Stimulated activated effector memory CD8-positive, alpha-beta T cell treated with anti-CD3 and anti-CD28 coated beads, Interleukin-12 subunit alpha, Interleukin-12 subunit beta, amount 100 ng/mL, for 72 hours (primary cell): ENCODE data around the gene MUC12.
"Not testable (repeated sequence)": the region's sequence is repeated elsewhere in the genome, so short reads cannot be mapped to it uniquely, and the experiment has no call there.

Experiments used
- ATAC-seq: fragments of 150-1000 bp; cut with Tn5 transposase; 2 replicates; pipeline ENCODE4 v1.10.0; 2021
- DNase-seq, 2 donors: peaks; one replicate each; pipeline ENCODE4 v3.0.0; 2021 to 2022; ENCODE audit warnings: low spot score in 2 of 2
- H3K27ac Mint-ChIP-seq: one replicate; pipeline ENCODE4 v1.8.0; 2022; ENCODE audit warnings: mild to moderate bottlenecking, mixed read lengths
- H3K36me3 Mint-ChIP-seq: one replicate; pipeline ENCODE4 v1.8.0; 2022; ENCODE audit warnings: mild to moderate bottlenecking, mixed read lengths
- H3K4me1 Mint-ChIP-seq: one replicate; pipeline ENCODE4 v1.8.0; 2022; ENCODE audit warnings: mixed read lengths
- H3K4me3 Mint-ChIP-seq: one replicate; pipeline ENCODE4 v1.8.0; 2022; ENCODE audit warnings: mild to moderate bottlenecking, mixed read lengths
- H3K9me3 Mint-ChIP-seq: one replicate; pipeline ENCODE4 v1.8.0; 2022; ENCODE audit warnings: mixed read lengths

The MUC12 gene

GRCh38 chr7:100968031-100968430 is 1.3 kb upstream of the MUC12 start:
- H3K36me3 Mint-ChIP-seq = peaks cover 4% of the 10 kb centered on the region
- DNase-seq = no peak
- peak overlapping the region; percentile 72 for H3K4me3 Mint-ChIP-seq
- H3K9me3 Mint-ChIP-seq = no peaks in the 10 kb centered on the region
- no peak overlapping the region for H3K27ac Mint-ChIP-seq
- ATAC-seq = no peak
- H3K4me1 Mint-ChIP-seq = peaks cover 24% of the 10 kb centered on the region

- H3K36me3 Mint-ChIP-seq = peaks cover 4% of the 10 kb centered on the region
- no peaks in the 10 kb centered on the region for H3K9me3 Mint-ChIP-seq
- peaks cover 24% of the 10 kb centered on the region for H3K4me1 Mint-ChIP-seq
- no peak overlapping the region for H3K27ac Mint-ChIP-seq
- no peak for DNase-seq
- no peak for ATAC-seq
- no peak overlapping the region for H3K4me3 Mint-ChIP-seq
These were observed 715 bp upstream of the MUC12 start for GRCh38 chr7:100968650-100969049.

GRCh38 chr7:100971111-100972001 is 2.0 kb downstream of the MUC12 start:
- no peak overlapping the region for H3K4me3 Mint-ChIP-seq
- H3K36me3 Mint-ChIP-seq = peaks cover 4% of the 10 kb centered on the region
- ATAC-seq (peak; percentile 14), DNase-seq (no peak)
- H3K4me1 Mint-ChIP-seq = peaks cover 14% of the 10 kb centered on the region
- H3K9me3 Mint-ChIP-seq = no peaks in the 10 kb centered on the region
- H3K27ac Mint-ChIP-seq = no peak overlapping the region

GRCh38 chr7:100972002-100972347 is 2.6 kb downstream of the MUC12 start:
- Mint-ChIP-seq H3K4me3 (no peak overlapping the region), H3K9me3 (no peaks in the 10 kb centered on the region), H3K27ac (no peak overlapping the region), H3K36me3 (peaks cover 4% of the 10 kb centered on the region), H3K4me1 (peaks cover 9% of the 10 kb centered on the region)
- DNase-seq = no peak
- ATAC-seq = peak; percentile 8

- ATAC-seq (no peak), DNase-seq (no peak)
- no peaks in the 10 kb centered on the region for H3K9me3 Mint-ChIP-seq
- H3K36me3 Mint-ChIP-seq = no peaks in the 10 kb centered on the region
- H3K4me3 Mint-ChIP-seq = no peak overlapping the region
- no peak overlapping the region for H3K27ac Mint-ChIP-seq
- H3K4me1 Mint-ChIP-seq = no peaks in the 10 kb centered on the region
These were observed 4.7 kb downstream of the MUC12 start for GRCh38 chr7:100974021-100974420.

GRCh38 chr7:100975371-100975821 is 6.0 kb downstream of the MUC12 start:
- DNase-seq (no peak), ATAC-seq (no peak)
- Mint-ChIP-seq H3K36me3 (no peaks in the 10 kb centered on the region), H3K4me1 (no peaks in the 10 kb centered on the region), H3K27ac (no peak overlapping the region), H3K4me3 (no peak overlapping the region), H3K9me3 (no peaks in the 10 kb centered on the region)

- Mint-ChIP-seq H3K27ac (no peak overlapping the region), H3K4me1 (no peaks in the 10 kb centered on the region), H3K4me3 (no peak overlapping the region), H3K9me3 (no peaks in the 10 kb centered on the region), H3K36me3 (no peaks in the 10 kb centered on the region)
- ATAC-seq = no peak
- DNase-seq = no peak
These were observed 8.9 kb downstream of the MUC12 start for GRCh38 chr7:100978300-100978699.

- Mint-ChIP-seq H3K9me3 (no peaks in the 10 kb centered on the region), H3K36me3 (no peaks in the 10 kb centered on the region), H3K4me1 (no peaks in the 10 kb centered on the region), H3K4me3 (no peak overlapping the region), H3K27ac (no peak overlapping the region)
- ATAC-seq = no peak
- DNase-seq = no peak
These were observed 14.3 kb downstream of the MUC12 start for GRCh38 chr7:100983451-100984187.

- not testable (repeated sequence) for H3K36me3 Mint-ChIP-seq, H3K4me1 Mint-ChIP-seq, H3K4me3 Mint-ChIP-seq, DNase-seq, H3K27ac Mint-ChIP-seq, H3K9me3 Mint-ChIP-seq, ATAC-seq
These were observed 15.0 kb downstream of the MUC12 start for GRCh38 chr7:100984241-100984918.

GRCh38 chr7:100985033-100985797 is 15.8 kb downstream of the MUC12 start:
- DNase-seq = not testable (repeated sequence)

GRCh38 chr7:100991631-100992030 is 22.3 kb downstream of the MUC12 start:
- no peaks in the 10 kb centered on the region for H3K36me3 Mint-ChIP-seq
- H3K4me3 Mint-ChIP-seq = no peak overlapping the region
- DNase-seq (no peak), ATAC-seq (no peak)
- H3K4me1 Mint-ChIP-seq = no peaks in the 10 kb centered on the region
- no peak overlapping the region for H3K27ac Mint-ChIP-seq
- no peaks in the 10 kb centered on the region for H3K9me3 Mint-ChIP-seq

More at GRCh38 chr7:100985033-100985797, 15.8 kb downstream of the MUC12 start:
- not testable (repeated sequence) for H3K4me1 Mint-ChIP-seq, H3K36me3 Mint-ChIP-seq, H3K27ac Mint-ChIP-seq, H3K9me3 Mint-ChIP-seq, ATAC-seq, H3K4me3 Mint-ChIP-seq

- not testable (repeated sequence) for DNase-seq, H3K36me3 Mint-ChIP-seq
These were observed 22.9 kb downstream of the MUC12 start for GRCh38 chr7:100992280-100992679.

GRCh38 chr7:100994671-100995070 is 25.3 kb downstream of the MUC12 start:
- H3K36me3 Mint-ChIP-seq, ATAC-seq, DNase-seq, H3K4me1 Mint-ChIP-seq, H3K9me3 Mint-ChIP-seq, H3K4me3 Mint-ChIP-seq, H3K27ac Mint-ChIP-seq: not testable (repeated sequence)

More at GRCh38 chr7:100992280-100992679, 22.9 kb downstream of the MUC12 start:
- ATAC-seq, H3K4me1 Mint-ChIP-seq, H3K9me3 Mint-ChIP-seq, H3K27ac Mint-ChIP-seq, H3K4me3 Mint-ChIP-seq: not testable (repeated sequence)

- not testable (repeated sequence) for DNase-seq, H3K27ac Mint-ChIP-seq, H3K4me1 Mint-ChIP-seq, H3K9me3 Mint-ChIP-seq, H3K36me3 Mint-ChIP-seq, ATAC-seq, H3K4me3 Mint-ChIP-seq
These were observed 29.2 kb downstream of the MUC12 start for GRCh38 chr7:100998530-100998929.

GRCh38 chr7:100999334-100999733 is 30.0 kb downstream of the MUC12 start:
- not testable (repeated sequence) for H3K36me3 Mint-ChIP-seq, H3K4me1 Mint-ChIP-seq, H3K9me3 Mint-ChIP-seq, DNase-seq, H3K27ac Mint-ChIP-seq, H3K4me3 Mint-ChIP-seq
- peak; percentile 16 for ATAC-seq
